ENCODE results near the gene M1AP. TPM values are rescaled to one million over a fixed set of nuclear protein-coding genes. Genes with fewer than 3 reads are reported as not detected.
A peak's percentile ranks its signal among the peaks of the same experiment; 100 is the strongest.

M1AP gene
- total RNA-seq, 2 donors from 2014 or later, result not detected

- Mint-ChIP-seq H3K4me1 (no peaks in the 10 kb centered on the region), H3K27ac (no peak overlapping the region), H3K27me3 (peaks cover 32% of the 10 kb centered on the region), H3K36me3 (ENCODE audit: low read depth) (no peaks in the 10 kb centered on the region), H3K4me3 (no peak overlapping the region), H3K9me3 (no peaks in the 10 kb centered on the region)
- ATAC-seq (replicated peaks), result no peak
Measured at GRCh38 chr2:74596584-74596983, 51.5 kb downstream of the M1AP start.

GRCh38 chr2:74593826-74594772 is 54.0 kb downstream of the M1AP start:
- no peak overlapping the region for H3K4me3 Mint-ChIP-seq
- H3K36me3 Mint-ChIP-seq (ENCODE audit: low read depth), result no peaks in the 10 kb centered on the region
- ATAC-seq (replicated peaks), result peak; percentile 29
- no peak overlapping the region for H3K27ac Mint-ChIP-seq
- no peaks in the 10 kb centered on the region for H3K9me3 Mint-ChIP-seq
- H3K4me1 Mint-ChIP-seq, result no peaks in the 10 kb centered on the region
- H3K27me3 Mint-ChIP-seq, result peaks cover 29% of the 10 kb centered on the region

GRCh38 chr2:74588664-74589063 is 59.5 kb downstream of the M1AP start:
- peaks cover 10% of the 10 kb centered on the region for H3K4me1 Mint-ChIP-seq
- H3K4me3 Mint-ChIP-seq, result no peak overlapping the region
- no peaks in the 10 kb centered on the region for H3K36me3 Mint-ChIP-seq (ENCODE audit: low read depth)
- H3K27me3 Mint-ChIP-seq, result peaks cover 11% of the 10 kb centered on the region
- no peaks in the 10 kb centered on the region for H3K9me3 Mint-ChIP-seq
- ATAC-seq (replicated peaks), result no peak
- no peak overlapping the region for H3K27ac Mint-ChIP-seq

GRCh38 chr2:74587664-74588277 is 60.4 kb downstream of the M1AP start:
- Mint-ChIP-seq H3K4me3 (no peak overlapping the region), H3K4me1 (peaks cover 10% of the 10 kb centered on the region), H3K27me3 (peaks cover 6% of the 10 kb centered on the region), H3K9me3 (no peaks in the 10 kb centered on the region), H3K36me3 (ENCODE audit: low read depth) (no peaks in the 10 kb centered on the region), H3K27ac (no peak overlapping the region)
- peak; percentile 70 for ATAC-seq (replicated peaks)

- Mint-ChIP-seq H3K9me3 (no peaks in the 10 kb centered on the region), H3K4me1 (peaks cover 10% of the 10 kb centered on the region), H3K27ac (peak overlapping the region; percentile 13)
Measured at GRCh38 chr2:74585406-74586185, 62.5 kb downstream of the M1AP start.

GRCh38 chr2:74584088-74584645 is 64.0 kb downstream of the M1AP start:
- Mint-ChIP-seq H3K4me1 (peaks cover 10% of the 10 kb centered on the region), H3K27ac (peak overlapping the region; percentile 61), H3K9me3 (no peaks in the 10 kb centered on the region), H3K4me3 (peak overlapping the region; percentile 37), H3K27me3 (peaks cover 6% of the 10 kb centered on the region), H3K36me3 (ENCODE audit: low read depth) (no peaks in the 10 kb centered on the region)
- ATAC-seq (replicated peaks), result peak; percentile 88

More at GRCh38 chr2:74585406-74586185, 62.5 kb downstream of the M1AP start:
- Mint-ChIP-seq H3K36me3 (ENCODE audit: low read depth) (no peaks in the 10 kb centered on the region), H3K27me3 (peaks cover 3% of the 10 kb centered on the region), H3K4me3 (peak overlapping the region; percentile 58)
- peak; percentile 33 for ATAC-seq (replicated peaks)

- no peak overlapping the region for H3K4me3 Mint-ChIP-seq
- H3K4me1 Mint-ChIP-seq, result peaks cover 10% of the 10 kb centered on the region
- peaks cover 6% of the 10 kb centered on the region for H3K27me3 Mint-ChIP-seq
- no peaks in the 10 kb centered on the region for H3K36me3 Mint-ChIP-seq (ENCODE audit: low read depth)
- no peak overlapping the region for H3K27ac Mint-ChIP-seq
- no peak for ATAC-seq (replicated peaks)
- no peaks in the 10 kb centered on the region for H3K9me3 Mint-ChIP-seq
Measured at GRCh38 chr2:74583504-74583903, 64.6 kb downstream of the M1AP start.

GRCh38 chr2:74582184-74582583 is 65.9 kb downstream of the M1AP start:
- Mint-ChIP-seq H3K27ac (no peak overlapping the region), H3K4me1 (peaks cover 15% of the 10 kb centered on the region), H3K9me3 (no peaks in the 10 kb centered on the region), H3K4me3 (no peak overlapping the region), H3K36me3 (ENCODE audit: low read depth) (no peaks in the 10 kb centered on the region), H3K27me3 (peaks cover 6% of the 10 kb centered on the region)
- ATAC-seq (replicated peaks), result no peak

GRCh38 chr2:74581463-74581862 is 66.7 kb downstream of the M1AP start:
- Mint-ChIP-seq H3K4me3 (no peak overlapping the region), H3K27me3 (peaks cover 8% of the 10 kb centered on the region), H3K4me1 (peaks cover 16% of the 10 kb centered on the region)

GRCh38 chr2:74578408-74578807 is 69.7 kb downstream of the M1AP start:
- no peak overlapping the region for H3K4me3 Mint-ChIP-seq
- peak; percentile 28 for ATAC-seq (replicated peaks)
- H3K36me3 Mint-ChIP-seq (ENCODE audit: low read depth), result no peaks in the 10 kb centered on the region
- H3K27ac Mint-ChIP-seq, result no peak overlapping the region
- no peaks in the 10 kb centered on the region for H3K9me3 Mint-ChIP-seq
- peaks cover 9% of the 10 kb centered on the region for H3K27me3 Mint-ChIP-seq
- H3K4me1 Mint-ChIP-seq, result peaks cover 20% of the 10 kb centered on the region

More at GRCh38 chr2:74581463-74581862, 66.7 kb downstream of the M1AP start:
- no peak overlapping the region for H3K27ac Mint-ChIP-seq
- ATAC-seq (replicated peaks), result no peak
- H3K9me3 Mint-ChIP-seq, result no peaks in the 10 kb centered on the region
- no peaks in the 10 kb centered on the region for H3K36me3 Mint-ChIP-seq (ENCODE audit: low read depth)

GRCh38 chr2:74577448-74577847 is 70.7 kb downstream of the M1AP start:
- Mint-ChIP-seq H3K9me3 (no peaks in the 10 kb centered on the region), H3K36me3 (ENCODE audit: low read depth) (no peaks in the 10 kb centered on the region), H3K27me3 (peaks cover 9% of the 10 kb centered on the region), H3K27ac (peak overlapping the region; percentile 35), H3K4me1 (peaks cover 20% of the 10 kb centered on the region), H3K4me3 (peak overlapping the region; percentile 8)
- peak; percentile 67 for ATAC-seq (replicated peaks)

- Mint-ChIP-seq H3K9me3 (no peaks in the 10 kb centered on the region), H3K4me3 (no peak overlapping the region), H3K27me3 (peaks cover 9% of the 10 kb centered on the region), H3K27ac (no peak overlapping the region), H3K36me3 (ENCODE audit: low read depth) (no peaks in the 10 kb centered on the region), H3K4me1 (peaks cover 20% of the 10 kb centered on the region)
- no peak for ATAC-seq (replicated peaks)
Measured at GRCh38 chr2:74576863-74577229, 71.3 kb downstream of the M1AP start.

GRCh38 chr2:74576211-74576862 is 71.8 kb downstream of the M1AP start:
- H3K36me3 Mint-ChIP-seq (ENCODE audit: low read depth), result no peaks in the 10 kb centered on the region
- H3K27ac Mint-ChIP-seq, result no peak overlapping the region
- ATAC-seq (replicated peaks), result no peak
- H3K4me1 Mint-ChIP-seq, result peaks cover 20% of the 10 kb centered on the region
- no peaks in the 10 kb centered on the region for H3K9me3 Mint-ChIP-seq
- H3K4me3 Mint-ChIP-seq, result no peak overlapping the region
- H3K27me3 Mint-ChIP-seq, result peaks cover 7% of the 10 kb centered on the region

GRCh38 chr2:74575320-74575719 is 72.8 kb downstream of the M1AP start:
- Mint-ChIP-seq H3K27ac (no peak overlapping the region), H3K27me3 (peaks cover 6% of the 10 kb centered on the region), H3K9me3 (no peaks in the 10 kb centered on the region), H3K4me1 (peaks cover 20% of the 10 kb centered on the region), H3K4me3 (no peak overlapping the region), H3K36me3 (ENCODE audit: low read depth) (no peaks in the 10 kb centered on the region)
- no peak for ATAC-seq (replicated peaks)

Data from activated T-helper 17 cell treated with anti-CD3 and anti-CD28 coated beads, Interleukin-2, amount 50 U/mL, for 72 hours (primary cell).